Kidney epithelial cell (primary cell): ENCODE data around the gene TPRN. TPM values are rescaled to one million over a fixed set of nuclear protein-coding genes. Genes with fewer than 3 reads are reported as not detected.

Experiments used
- DNase-seq: peaks from one replicate; pipeline ENCODE4 v3.0.0-alpha.2; 2010; ENCODE audit warnings: low read depth
- H3K27me3 ChIP-seq: 2 replicates; pipeline ENCODE4 v1.6.0; 2011; ENCODE audit warnings: low read length; ENCODE audit not compliant: control insufficient read depth, insufficient read depth
- H3K36me3 ChIP-seq: 2 replicates; pipeline ENCODE4 v1.5.1; 2011; ENCODE audit warnings: low read length; ENCODE audit not compliant: control insufficient read depth, insufficient read depth
- H3K4me3 ChIP-seq: 2 replicates; pipeline ENCODE4 v1.5.1; 2011; ENCODE audit warnings: low read depth, mild to moderate bottlenecking, control low read depth, low read length
- total RNA-seq: library from RNA; depleted of rRNA; stranded (reverse); fragments of >200 nt; gene quantifications from 2 replicates; pipeline ENCODE4 v1.2.3, GENCODE V29; 2015
- TF ChIP-seq, protein P1 (sequence below): IDR thresholded peaks from 2 replicates; pipeline ENCODE4 v1.5.1; 2011; ENCODE audit warnings: mild to moderate bottlenecking, moderate library complexity, low read length, control low read depth, inconsistent platforms; ENCODE audit not compliant: insufficient read depth, poor library complexity, severe bottlenecking

TPRN gene
- total RNA-seq, 1 donor from 2014 or later = 15.2 TPM

DNA sequence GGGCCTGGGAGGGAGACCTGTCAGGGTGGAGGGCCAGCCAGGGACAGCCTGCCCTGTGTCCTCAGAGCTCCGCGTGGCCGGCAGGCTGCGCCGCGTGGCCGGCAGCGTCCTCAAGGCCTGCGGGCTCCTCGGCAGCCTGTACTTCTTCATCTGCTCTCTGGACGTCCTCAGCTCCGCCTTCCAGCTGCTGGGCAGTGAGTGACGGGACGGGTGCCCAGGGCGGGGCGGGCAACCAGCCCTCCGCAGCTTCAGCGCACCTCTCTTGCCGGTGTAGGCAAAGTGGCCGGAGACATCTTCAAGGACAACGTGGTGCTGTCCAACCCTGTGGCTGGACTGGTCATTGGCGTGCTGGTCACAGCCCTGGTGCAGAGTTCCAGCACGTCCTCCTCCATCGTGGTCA is 32.0 kb upstream of the TPRN start:
- DNase-seq = no peak
- Histone ChIP-seq H3K4me3 (no peak overlapping the region), H3K27me3 (peaks cover 64% of the 10 kb centered on the region), H3K36me3 (no peaks in the 10 kb centered on the region)
- TF ChIP-seq, protein P1, sequence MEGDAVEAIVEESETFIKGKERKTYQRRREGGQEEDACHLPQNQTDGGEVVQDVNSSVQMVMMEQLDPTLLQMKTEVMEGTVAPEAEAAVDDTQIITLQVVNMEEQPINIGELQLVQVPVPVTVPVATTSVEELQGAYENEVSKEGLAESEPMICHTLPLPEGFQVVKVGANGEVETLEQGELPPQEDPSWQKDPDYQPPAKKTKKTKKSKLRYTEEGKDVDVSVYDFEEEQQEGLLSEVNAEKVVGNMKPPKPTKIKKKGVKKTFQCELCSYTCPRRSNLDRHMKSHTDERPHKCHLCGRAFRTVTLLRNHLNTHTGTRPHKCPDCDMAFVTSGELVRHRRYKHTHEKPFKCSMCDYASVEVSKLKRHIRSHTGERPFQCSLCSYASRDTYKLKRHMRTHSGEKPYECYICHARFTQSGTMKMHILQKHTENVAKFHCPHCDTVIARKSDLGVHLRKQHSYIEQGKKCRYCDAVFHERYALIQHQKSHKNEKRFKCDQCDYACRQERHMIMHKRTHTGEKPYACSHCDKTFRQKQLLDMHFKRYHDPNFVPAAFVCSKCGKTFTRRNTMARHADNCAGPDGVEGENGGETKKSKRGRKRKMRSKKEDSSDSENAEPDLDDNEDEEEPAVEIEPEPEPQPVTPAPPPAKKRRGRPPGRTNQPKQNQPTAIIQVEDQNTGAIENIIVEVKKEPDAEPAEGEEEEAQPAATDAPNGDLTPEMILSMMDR = no peak

DNA sequence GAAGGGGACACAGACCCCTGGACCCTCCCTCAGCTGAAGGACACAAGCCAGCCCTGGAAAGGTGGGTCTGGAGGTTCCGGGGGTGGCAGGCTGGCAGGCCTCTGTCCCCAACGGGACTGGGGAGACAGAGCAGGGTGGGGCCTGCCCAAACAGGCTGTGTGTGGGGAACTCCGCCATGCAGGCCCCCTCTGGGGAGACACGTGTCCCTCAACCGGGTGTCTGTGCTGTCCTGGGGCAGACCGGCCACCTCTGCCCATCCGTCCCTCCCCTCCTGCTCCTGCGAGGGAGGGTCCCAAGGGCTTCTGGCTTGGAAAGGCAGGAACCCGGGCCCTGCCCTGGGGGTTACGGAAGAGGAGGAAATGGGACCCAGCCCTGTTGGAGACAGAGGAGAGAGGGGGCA is 31.6 kb upstream of the TPRN start:
- no peaks in the 10 kb centered on the region for H3K36me3 ChIP-seq
- TF ChIP-seq, protein P1 = no peak
- no peak overlapping the region for H3K4me3 ChIP-seq
- peaks cover 64% of the 10 kb centered on the region for H3K27me3 ChIP-seq
- DNase-seq = no peak

DNA sequence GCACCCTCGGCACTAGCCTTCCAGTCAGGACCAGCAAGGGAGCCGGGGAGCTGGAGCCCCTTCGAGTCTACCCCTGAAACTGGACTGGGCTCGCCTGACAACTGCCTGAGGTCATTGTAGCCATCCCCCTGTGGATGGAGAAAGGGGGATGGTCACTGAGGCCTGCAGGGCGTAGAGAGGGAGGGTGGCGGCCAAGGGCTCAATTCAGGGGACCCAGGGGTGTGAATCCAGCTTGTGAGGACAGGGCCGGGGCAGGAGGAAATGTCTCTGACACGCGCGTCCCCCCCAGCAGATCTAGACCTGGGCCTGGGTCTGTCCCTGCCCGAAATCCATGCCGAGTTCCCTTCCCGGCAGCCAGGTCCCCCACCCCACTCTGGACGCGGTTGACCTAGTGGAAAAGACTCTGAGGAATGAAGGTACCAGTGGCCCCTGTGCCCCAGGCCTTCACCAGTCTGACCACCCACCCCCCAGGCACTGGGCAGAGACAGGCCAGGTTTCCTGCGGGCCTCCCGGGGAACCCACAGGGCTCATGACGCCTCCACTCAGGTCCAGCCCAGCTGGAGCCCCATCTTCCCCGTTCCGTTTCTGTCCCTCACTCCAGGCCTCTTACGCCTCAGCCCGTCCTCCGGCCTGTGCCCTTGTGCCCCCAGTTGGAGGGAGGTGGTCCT is 31.0 kb upstream of the TPRN start:
- Histone ChIP-seq H3K27me3 (peaks cover 64% of the 10 kb centered on the region), H3K36me3 (no peaks in the 10 kb centered on the region), H3K4me3 (no peak overlapping the region)
- TF ChIP-seq, protein P1 = no peak
- no peak for DNase-seq

DNA sequence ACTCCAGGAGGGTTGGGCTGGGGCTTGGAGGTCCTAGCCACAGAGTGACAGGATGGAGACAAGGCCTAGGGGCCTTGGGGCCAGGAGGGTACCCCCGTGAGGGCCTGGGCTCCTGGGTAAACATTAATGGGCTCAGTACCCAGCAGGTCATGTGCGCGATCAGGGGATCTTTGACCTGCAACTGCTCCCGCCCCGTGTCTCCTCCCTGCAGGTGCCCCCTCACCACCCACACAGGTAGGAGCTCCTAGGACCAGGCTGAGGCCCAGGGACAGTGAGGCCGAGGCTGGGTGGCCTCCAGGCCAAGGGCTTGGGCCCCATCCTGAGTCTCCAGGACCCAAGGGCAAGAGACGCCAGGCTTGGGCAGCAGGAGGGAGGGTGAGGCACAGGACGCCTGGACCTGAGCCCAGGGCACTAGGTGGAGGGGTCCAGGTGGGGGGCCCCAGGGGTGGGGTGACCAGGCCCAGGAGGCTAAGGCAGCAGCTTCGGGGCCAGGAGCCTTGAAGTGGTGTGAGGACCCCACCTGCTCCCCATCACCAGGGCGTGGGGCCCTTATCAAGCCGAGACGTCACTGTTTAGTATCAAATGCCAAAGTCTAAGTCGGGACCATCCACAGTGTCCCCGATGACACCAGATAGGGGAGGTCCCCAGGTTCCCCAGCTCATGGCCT is 30.3 kb upstream of the TPRN start, which contains the start of gene SLC34A3:
TSS of gene SLC34A3 (plus strand) at position 197 of the 667 bp plus-strand sequence. CDS start 802 bp downstream, outside the sequence.
- peaks cover 61% of the 10 kb centered on the region for H3K27me3 ChIP-seq
- TF ChIP-seq, protein P1 = no peak
- DNase-seq = no peak
- H3K36me3 ChIP-seq = no peaks in the 10 kb centered on the region
- H3K4me3 ChIP-seq = no peak within 1 kb of the TSS

DNA sequence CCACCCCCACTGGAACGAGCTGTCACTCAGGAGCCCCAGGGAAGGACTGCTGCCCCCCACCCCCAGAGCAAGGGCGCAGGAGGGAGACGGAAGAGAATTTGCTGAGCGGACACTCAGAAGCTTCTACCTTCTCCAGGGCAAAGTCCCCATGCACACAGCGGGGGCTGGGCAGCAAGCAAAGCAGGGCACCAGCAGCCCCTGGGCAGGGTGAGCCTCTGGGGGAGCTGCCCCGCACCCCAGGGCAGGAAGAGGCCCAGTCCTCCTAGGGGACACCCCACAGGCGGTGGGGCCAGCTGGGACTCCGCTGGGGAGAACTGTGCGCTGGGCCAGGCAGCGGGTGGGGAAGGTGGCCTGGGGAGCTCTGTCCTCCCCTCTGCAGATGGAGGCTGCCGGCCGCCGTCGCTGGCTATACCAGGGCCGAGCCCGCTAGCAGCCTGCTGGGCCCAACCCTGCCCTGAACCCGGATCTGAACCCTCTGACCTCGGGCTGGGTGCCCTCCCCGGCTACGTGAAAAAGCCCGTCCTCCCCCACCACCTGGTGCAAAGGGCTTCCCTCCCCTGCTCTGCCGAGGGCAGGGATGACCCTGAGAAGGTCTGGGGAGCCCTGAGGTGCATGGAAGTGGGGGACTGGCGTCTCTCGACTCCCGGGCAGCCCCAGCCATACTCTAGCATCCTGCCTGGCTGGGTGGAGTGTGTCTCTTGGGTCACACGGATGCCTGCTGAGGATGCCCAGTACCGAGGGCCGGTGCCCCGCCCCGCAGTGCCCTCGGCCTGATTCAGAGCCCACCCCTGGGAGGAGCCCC is 29.6 kb upstream of the TPRN start:
- Histone ChIP-seq H3K4me3 (no peak overlapping the region), H3K27me3 (peaks cover 55% of the 10 kb centered on the region), H3K36me3 (no peaks in the 10 kb centered on the region)
- DNase-seq = no peak
- TF ChIP-seq, protein P1 = no peak
